Mesodermal cell (in vitro differentiated cells): ENCODE results near the gene IQCC.

Experiments
- H3K27ac ChIP-seq: 2 replicates; pipeline ENCODE4 v1.7.0; 2013; ENCODE audit warnings: mild to moderate bottlenecking, low read depth, low read length, moderate library complexity; ENCODE audit not compliant: severe bottlenecking
- H3K36me3 ChIP-seq: 2 replicates; pipeline ENCODE4 v1.7.1; 2013; ENCODE audit warnings: mild to moderate bottlenecking, low read length, moderate library complexity; ENCODE audit not compliant: control insufficient read depth, insufficient read depth
- H3K4me1 ChIP-seq: one replicate; pipeline ENCODE4 v1.7.1; 2013; ENCODE audit warnings: mild to moderate bottlenecking, low read length; ENCODE audit not compliant: insufficient read depth, control insufficient read depth, poor library complexity, severe bottlenecking
- H3K4me3 ChIP-seq: 2 replicates; pipeline ENCODE4 v1.7.0; 2013; ENCODE audit warnings: low read length, control low read depth, mild to moderate bottlenecking; ENCODE audit not compliant: insufficient read depth, poor library complexity, severe bottlenecking; ENCODE audit errors: extremely low read depth
- H3K9me3 ChIP-seq: 2 replicates; pipeline ENCODE4 v1.7.1; 2013; ENCODE audit warnings: mild to moderate bottlenecking, low read length, moderate library complexity; ENCODE audit not compliant: control insufficient read depth
- WGBS, 2 experiments: methylation state at CpG; one replicate each; pipeline ENCODE4 v1.1.5; 2013; ENCODE audit warnings: missing lambda C conversion rate in 2 of 2; ENCODE audit not compliant: insufficient coverage in 2 of 2; 5-methylcytosine and 5-hydroxymethylcytosine counted together

Gene IQCC

GRCh38 chr1:32224285-32224684, 18.8 kb downstream of the IQCC start:
- H3K27ac ChIP-seq: no peak overlapping the region
- peaks cover 65% of the 10 kb centered on the region for H3K36me3 ChIP-seq
- peaks cover 14% of the 10 kb centered on the region for H3K4me1 ChIP-seq
- WGBS, 2 experiments: 97 to 100% methylated on average over 2 to 3 of the region's 4 CpGs
- no peaks in the 10 kb centered on the region for H3K9me3 ChIP-seq
- H3K4me3 ChIP-seq: no peak overlapping the region

GRCh38 chr1:32228771-32229170, 23.3 kb downstream of the IQCC start:
- Histone ChIP-seq H3K36me3 (peaks cover 80% of the 10 kb centered on the region), H3K4me3 (no peak overlapping the region), H3K9me3 (no peaks in the 10 kb centered on the region), H3K27ac (no peak overlapping the region), H3K4me1 (peaks cover under 1% of the 10 kb centered on the region)
- WGBS, 2 experiments: 80 to 100% methylated on average over 1 to 2 of the region's 3 CpGs

GRCh38 chr1:32231843-32232432, 26.5 kb downstream of the IQCC start:
- no peaks in the 10 kb centered on the region for H3K4me1 ChIP-seq
- H3K4me3 ChIP-seq: no peak overlapping the region
- 83 to 90% methylated on average over 4 to 5 of the region's 5 CpGs for WGBS, 2 experiments
- H3K36me3 ChIP-seq: peaks cover 61% of the 10 kb centered on the region
- no peak overlapping the region for H3K27ac ChIP-seq
- H3K9me3 ChIP-seq: no peaks in the 10 kb centered on the region

- WGBS, 2 experiments: 93 to 98% methylated on average over 6 to 7 of the region's 8 CpGs
- H3K4me3 ChIP-seq: no peak overlapping the region
- H3K27ac ChIP-seq: no peak overlapping the region
- H3K36me3 ChIP-seq: peaks cover 53% of the 10 kb centered on the region
- no peaks in the 10 kb centered on the region for H3K4me1 ChIP-seq
- H3K9me3 ChIP-seq: no peaks in the 10 kb centered on the region
These were observed 27.3 kb downstream of the IQCC start for GRCh38 chr1:32232558-32233304.

GRCh38 chr1:32234792-32235191, 29.3 kb downstream of the IQCC start:
- Histone ChIP-seq H3K9me3 (no peaks in the 10 kb centered on the region), H3K36me3 (peaks cover 37% of the 10 kb centered on the region), H3K27ac (no peak overlapping the region), H3K4me3 (no peak overlapping the region), H3K4me1 (no peaks in the 10 kb centered on the region)
- 90 to 91% methylated on average over 4 to 7 of the region's 7 CpGs for WGBS, 2 experiments

GRCh38 chr1:32239337-32239736, 33.9 kb downstream of the IQCC start:
- Histone ChIP-seq H3K36me3 (peaks cover 6% of the 10 kb centered on the region), H3K4me3 (no peak overlapping the region), H3K9me3 (no peaks in the 10 kb centered on the region), H3K4me1 (peaks cover 13% of the 10 kb centered on the region), H3K27ac (no peak overlapping the region)
- WGBS, 2 experiments: 50 to 72% methylated on average over 2 of the region's 4 CpGs

GRCh38 chr1:32239790-32240139, 34.3 kb downstream of the IQCC start:
- peaks cover 2% of the 10 kb centered on the region for H3K36me3 ChIP-seq
- H3K27ac ChIP-seq: peak overlapping the region; percentile 23
- no peaks in the 10 kb centered on the region for H3K9me3 ChIP-seq
- H3K4me3 ChIP-seq: peak overlapping the region; percentile 51
- peaks cover 13% of the 10 kb centered on the region for H3K4me1 ChIP-seq
- WGBS, 2 experiments: 9 to 15% methylated on average over 19 of the region's 20 CpGs

GRCh38 chr1:32240140-32240951, 34.9 kb downstream of the IQCC start:
- H3K9me3 ChIP-seq: no peaks in the 10 kb centered on the region
- 0 to 1% methylated on average over 45 to 52 of the region's 62 CpGs for WGBS, 2 experiments
- peak overlapping the region; percentile 51 for H3K4me3 ChIP-seq
- H3K36me3 ChIP-seq: no peaks in the 10 kb centered on the region
- peaks cover 13% of the 10 kb centered on the region for H3K4me1 ChIP-seq
- peak overlapping the region; percentile 23 for H3K27ac ChIP-seq

- no peaks in the 10 kb centered on the region for H3K9me3 ChIP-seq
- peak overlapping the region; percentile 51 for H3K4me3 ChIP-seq
- H3K36me3 ChIP-seq: no peaks in the 10 kb centered on the region
- peaks cover 13% of the 10 kb centered on the region for H3K4me1 ChIP-seq
- WGBS, 2 experiments: 0 to 1% methylated on average over 40 to 48 of the region's 55 CpGs
- H3K27ac ChIP-seq: peak overlapping the region; percentile 29
These were observed 35.7 kb downstream of the IQCC start for GRCh38 chr1:32241001-32241763.

- 51 to 100% methylated on average over 2 to 5 of the region's 7 CpGs for WGBS, 2 experiments
These were observed 36.9 kb downstream of the IQCC start for GRCh38 chr1:32242341-32242851.

More at GRCh38 chr1:32242341-32242851, 36.9 kb downstream of the IQCC start:
- Histone ChIP-seq H3K36me3 (no peaks in the 10 kb centered on the region), H3K9me3 (no peaks in the 10 kb centered on the region), H3K4me1 (peaks cover 13% of the 10 kb centered on the region), H3K4me3 (no peak overlapping the region), H3K27ac (no peak overlapping the region)
